ENCODE results near the gene HOGA1. TPM values are rescaled to one million over a fixed set of nuclear protein-coding genes. Genes with fewer than 3 reads are reported as not detected.
A peak's percentile ranks its signal among the peaks of the same experiment; 100 is the strongest.

Gene HOGA1
- total and polyA plus RNA-seq, 2 of the 13 experiments (the other 11 are each of a cell fraction or from before 2014, with no cell fraction given), result 7.6 to 19.5 TPM

- TF ChIP-seq, protein P1, sequence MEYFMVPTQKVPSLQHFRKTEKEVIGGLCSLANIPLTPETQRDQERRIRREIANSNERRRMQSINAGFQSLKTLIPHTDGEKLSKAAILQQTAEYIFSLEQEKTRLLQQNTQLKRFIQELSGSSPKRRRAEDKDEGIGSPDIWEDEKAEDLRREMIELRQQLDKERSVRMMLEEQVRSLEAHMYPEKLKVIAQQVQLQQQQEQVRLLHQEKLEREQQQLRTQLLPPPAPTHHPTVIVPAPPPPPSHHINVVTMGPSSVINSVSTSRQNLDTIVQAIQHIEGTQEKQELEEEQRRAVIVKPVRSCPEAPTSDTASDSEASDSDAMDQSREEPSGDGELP (IDR thresholded peaks at IDR 0.05; ENCODE audit: borderline replicate concordance, low read depth), result peak; percentile 7; the same call in 1 of the 2 replicates
- no peak for TF ChIP-seq TMF1 (CRISPR knock-in tag; IDR thresholded peaks at IDR 0.05; ENCODE audit: low read depth)
- TF ChIP-seq FOXM1 (CRISPR knock-in tag; IDR thresholded peaks at IDR 0.05), result no peak
- 0 out of 2 replicates have a peak, but pooled peaks have one; percentile 42 for TF ChIP-seq YEATS4 (CRISPR knock-in tag; IDR thresholded peaks at IDR 0.05; ENCODE audit: borderline replicate concordance)
- TF ChIP-seq RFX1 (IDR thresholded peaks at IDR 0.05), result peak; percentile 92
- no peak for TF ChIP-seq ATF7 (IDR thresholded peaks at IDR 0.05)
- no peak for TF ChIP-seq ATF7 (CRISPR knock-in tag; IDR thresholded peaks at IDR 0.05)
- TF ChIP-seq GLI4 (CRISPR knock-in tag; IDR thresholded peaks at IDR 0.05; ENCODE audit: borderline replicate concordance), result no peak
- TF ChIP-seq, protein P2, sequence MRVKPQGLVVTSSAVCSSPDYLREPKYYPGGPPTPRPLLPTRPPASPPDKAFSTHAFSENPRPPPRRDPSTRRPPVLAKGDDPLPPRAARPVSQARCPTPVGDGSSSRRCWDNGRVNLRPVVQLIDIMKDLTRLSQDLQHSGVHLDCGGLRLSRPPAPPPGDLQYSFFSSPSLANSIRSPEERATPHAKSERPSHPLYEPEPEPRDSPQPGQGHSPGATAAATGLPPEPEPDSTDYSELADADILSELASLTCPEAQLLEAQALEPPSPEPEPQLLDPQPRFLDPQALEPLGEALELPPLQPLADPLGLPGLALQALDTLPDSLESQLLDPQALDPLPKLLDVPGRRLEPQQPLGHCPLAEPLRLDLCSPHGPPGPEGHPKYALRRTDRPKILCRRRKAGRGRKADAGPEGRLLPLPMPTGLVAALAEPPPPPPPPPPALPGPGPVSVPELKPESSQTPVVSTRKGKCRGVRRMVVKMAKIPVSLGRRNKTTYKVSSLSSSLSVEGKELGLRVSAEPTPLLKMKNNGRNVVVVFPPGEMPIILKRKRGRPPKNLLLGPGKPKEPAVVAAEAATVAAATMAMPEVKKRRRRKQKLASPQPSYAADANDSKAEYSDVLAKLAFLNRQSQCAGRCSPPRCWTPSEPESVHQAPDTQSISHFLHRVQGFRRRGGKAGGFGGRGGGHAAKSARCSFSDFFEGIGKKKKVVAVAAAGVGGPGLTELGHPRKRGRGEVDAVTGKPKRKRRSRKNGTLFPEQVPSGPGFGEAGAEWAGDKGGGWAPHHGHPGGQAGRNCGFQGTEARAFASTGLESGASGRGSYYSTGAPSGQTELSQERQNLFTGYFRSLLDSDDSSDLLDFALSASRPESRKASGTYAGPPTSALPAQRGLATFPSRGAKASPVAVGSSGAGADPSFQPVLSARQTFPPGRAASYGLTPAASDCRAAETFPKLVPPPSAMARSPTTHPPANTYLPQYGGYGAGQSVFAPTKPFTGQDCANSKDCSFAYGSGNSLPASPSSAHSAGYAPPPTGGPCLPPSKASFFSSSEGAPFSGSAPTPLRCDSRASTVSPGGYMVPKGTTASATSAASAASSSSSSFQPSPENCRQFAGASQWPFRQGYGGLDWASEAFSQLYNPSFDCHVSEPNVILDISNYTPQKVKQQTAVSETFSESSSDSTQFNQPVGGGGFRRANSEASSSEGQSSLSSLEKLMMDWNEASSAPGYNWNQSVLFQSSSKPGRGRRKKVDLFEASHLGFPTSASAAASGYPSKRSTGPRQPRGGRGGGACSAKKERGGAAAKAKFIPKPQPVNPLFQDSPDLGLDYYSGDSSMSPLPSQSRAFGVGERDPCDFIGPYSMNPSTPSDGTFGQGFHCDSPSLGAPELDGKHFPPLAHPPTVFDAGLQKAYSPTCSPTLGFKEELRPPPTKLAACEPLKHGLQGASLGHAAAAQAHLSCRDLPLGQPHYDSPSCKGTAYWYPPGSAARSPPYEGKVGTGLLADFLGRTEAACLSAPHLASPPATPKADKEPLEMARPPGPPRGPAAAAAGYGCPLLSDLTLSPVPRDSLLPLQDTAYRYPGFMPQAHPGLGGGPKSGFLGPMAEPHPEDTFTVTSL (CRISPR knock-in tag; IDR thresholded peaks at IDR 0.05; ENCODE audit: borderline replicate concordance), result 0 out of 2 replicates have a peak, but pooled peaks have one; percentile 29
- peak; percentile 88 for TF ChIP-seq SAP130 (CRISPR knock-in tag; IDR thresholded peaks at IDR 0.05; ENCODE audit: low read depth)
- TF ChIP-seq STAG1 (CRISPR knock-in tag; IDR thresholded peaks at IDR 0.05), result no peak
- TF ChIP-seq ZNF207 (IDR thresholded peaks at IDR 0.05; ENCODE audit: borderline replicate concordance), result no peak
- TF ChIP-seq, protein P3, sequence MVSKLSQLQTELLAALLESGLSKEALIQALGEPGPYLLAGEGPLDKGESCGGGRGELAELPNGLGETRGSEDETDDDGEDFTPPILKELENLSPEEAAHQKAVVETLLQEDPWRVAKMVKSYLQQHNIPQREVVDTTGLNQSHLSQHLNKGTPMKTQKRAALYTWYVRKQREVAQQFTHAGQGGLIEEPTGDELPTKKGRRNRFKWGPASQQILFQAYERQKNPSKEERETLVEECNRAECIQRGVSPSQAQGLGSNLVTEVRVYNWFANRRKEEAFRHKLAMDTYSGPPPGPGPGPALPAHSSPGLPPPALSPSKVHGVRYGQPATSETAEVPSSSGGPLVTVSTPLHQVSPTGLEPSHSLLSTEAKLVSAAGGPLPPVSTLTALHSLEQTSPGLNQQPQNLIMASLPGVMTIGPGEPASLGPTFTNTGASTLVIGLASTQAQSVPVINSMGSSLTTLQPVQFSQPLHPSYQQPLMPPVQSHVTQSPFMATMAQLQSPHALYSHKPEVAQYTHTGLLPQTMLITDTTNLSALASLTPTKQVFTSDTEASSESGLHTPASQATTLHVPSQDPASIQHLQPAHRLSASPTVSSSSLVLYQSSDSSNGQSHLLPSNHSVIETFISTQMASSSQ (IDR thresholded peaks at IDR 0.05; ENCODE audit: low read depth), result no peak
- TF ChIP-seq, protein P3 (CRISPR knock-in tag; IDR thresholded peaks at IDR 0.05; ENCODE audit: borderline replicate concordance), result 0 out of 2 replicates have a peak, but pooled peaks have one; percentile 37
- no peak for TF ChIP-seq WIZ (CRISPR knock-in tag; IDR thresholded peaks at IDR 0.05)
- TF ChIP-seq ZNF121 (CRISPR knock-in tag; IDR thresholded peaks at IDR 0.05), result 0 out of 2 replicates have a peak, but pooled peaks have one; percentile 11
- TF ChIP-seq, protein P4, sequence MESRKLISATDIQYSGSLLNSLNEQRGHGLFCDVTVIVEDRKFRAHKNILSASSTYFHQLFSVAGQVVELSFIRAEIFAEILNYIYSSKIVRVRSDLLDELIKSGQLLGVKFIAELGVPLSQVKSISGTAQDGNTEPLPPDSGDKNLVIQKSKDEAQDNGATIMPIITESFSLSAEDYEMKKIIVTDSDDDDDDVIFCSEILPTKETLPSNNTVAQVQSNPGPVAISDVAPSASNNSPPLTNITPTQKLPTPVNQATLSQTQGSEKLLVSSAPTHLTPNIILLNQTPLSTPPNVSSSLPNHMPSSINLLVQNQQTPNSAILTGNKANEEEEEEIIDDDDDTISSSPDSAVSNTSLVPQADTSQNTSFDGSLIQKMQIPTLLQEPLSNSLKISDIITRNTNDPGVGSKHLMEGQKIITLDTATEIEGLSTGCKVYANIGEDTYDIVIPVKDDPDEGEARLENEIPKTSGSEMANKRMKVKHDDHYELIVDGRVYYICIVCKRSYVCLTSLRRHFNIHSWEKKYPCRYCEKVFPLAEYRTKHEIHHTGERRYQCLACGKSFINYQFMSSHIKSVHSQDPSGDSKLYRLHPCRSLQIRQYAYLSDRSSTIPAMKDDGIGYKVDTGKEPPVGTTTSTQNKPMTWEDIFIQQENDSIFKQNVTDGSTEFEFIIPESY (CRISPR knock-in tag; IDR thresholded peaks at IDR 0.05), result no peak
Observed at GRCh38 chr10:97632949-97633884, 49.0 kb downstream of the HOGA1 start, which contains the start of gene MORN4 (continued).

Data from HepG2 (cell line).